Tibial nerve (tissue), 4 donors: ENCODE measurements around the gene RIMS3. TPM values are rescaled to one million over a fixed set of nuclear protein-coding genes. Genes with fewer than 3 reads are reported as not detected.
"Not testable (repeated sequence)": the region's sequence is repeated elsewhere in the genome, so short reads cannot be mapped to it uniquely, and the experiment has no call there.

Experiments used
- DNase-seq, 2 donors: peaks; one replicate each; pipeline ENCODE4 v3.0.0-alpha.2; 2019; ENCODE audit warnings: low spot score in 2 of 2
- H3K27ac ChIP-seq, 4 donors: fragments of 200-600 bp; sonication (generic) in 3 of 4; one replicate each; pipeline ENCODE4 v1.5.1; 2017 to 2019; ENCODE audit warnings: mild to moderate bottlenecking in 1 of 4
- H3K27me3 ChIP-seq, 2 donors: fragments of 200-600 bp; sonication (generic) in 1 of 2; one replicate each; pipeline versions ENCODE4 v1.5.1 to v1.6.0; 2017 to 2019
- H3K36me3 ChIP-seq, 3 donors: fragments of 200-600 bp; sonication (generic); one replicate each; pipeline ENCODE4 v1.5.1; 2018 to 2019
- H3K4me1 ChIP-seq, 4 donors: fragments of 200-600 bp; sonication (generic) in 3 of 4; one replicate each; pipeline ENCODE4 v1.5.1; 2017 to 2019
- H3K4me3 ChIP-seq, 4 donors: fragments of 200-600 bp; sonication (generic) in 3 of 4; one replicate each; pipeline ENCODE4 v1.5.1; 2017 to 2019; ENCODE audit warnings: mild to moderate bottlenecking in 1 of 4, moderate library complexity in 1 of 4
- H3K9me3 ChIP-seq, 4 donors: fragments of 200-600 bp; sonication (generic) in 3 of 4; one replicate each; pipeline ENCODE4 v1.5.1; 2017 to 2019
- CTCF ChIP-seq, 5 experiments: fragments of 200-600 bp in 3 of 5; fragments of 450-650 bp in 2 of 5; sonication (generic) in 3 of 5; IDR thresholded peaks; one replicate each; pipeline ENCODE4 v1.5.1; 2016 to 2019; ENCODE audit warnings: antibody characterized with exemption in 5 of 5, mild to moderate bottlenecking in 3 of 5, moderate library complexity in 2 of 5
- EP300 ChIP-seq, 2 donors: sonication (generic); formaldehyde crosslinking; IDR thresholded peaks; one replicate each; pipeline ENCODE4 v1.6.1; 2017; ENCODE audit warnings: antibody characterized with exemption in 2 of 2, mild to moderate bottlenecking in 1 of 2
- POLR2A ChIP-seq, 2 donors: fragments of 450-650 bp; IDR thresholded peaks; one replicate each; pipeline ENCODE4 v1.6.1; 2017; ENCODE audit warnings: antibody characterized with exemption in 2 of 2, mild to moderate bottlenecking in 2 of 2, moderate library complexity in 2 of 2
- WGBS, 2 donors: methylation state at CpG; one replicate each; pipeline ENCODE4 v1.1.5; 2018; 5-methylcytosine and 5-hydroxymethylcytosine counted together
- total RNA-seq, 4 donors: library from RNA; depleted of rRNA; stranded (reverse); fragments of >200 nt; gene quantifications; one replicate each; pipeline ENCODE4 v1.1.0, GENCODE V29; 2016

Gene RIMS3
- total RNA-seq, 4 donors from 2014 or later = 2.1 to 6.9 (median 4.0) TPM

- no peak for DNase-seq
- no peak overlapping the region for H3K4me3 ChIP-seq
- TF ChIP-seq POLR2A (IDR thresholded peaks at IDR 0.05) (no peak), EP300 (IDR thresholded peaks at IDR 0.05) (no peak), CTCF (IDR thresholded peaks at IDR 0.05) (no peak)
- no peaks in the 10 kb centered on the region for H3K36me3 ChIP-seq
- WGBS, 2 donors = 85 to 94% methylated on average over 3 of the region's 3 CpGs
- no peak overlapping the region for H3K27ac ChIP-seq
- H3K9me3 ChIP-seq = no peaks in the 10 kb centered on the region
- H3K4me1 ChIP-seq = peaks cover 0 to 37% (median 5%) of the 10 kb centered on the region in 4 donors
- no peaks in the 10 kb centered on the region for H3K27me3 ChIP-seq
Observed at GRCh38 chr1:40704817-40705733, 39.6 kb upstream of the RIMS3 start.

- no peak overlapping the region for H3K27ac ChIP-seq
- H3K4me1 ChIP-seq = peaks cover 0 to 31% (median 9%) of the 10 kb centered on the region in 4 donors
- no peak overlapping the region for H3K4me3 ChIP-seq
- no peaks in the 10 kb centered on the region for H3K9me3 ChIP-seq
- H3K27me3 ChIP-seq = no peaks in the 10 kb centered on the region
- H3K36me3 ChIP-seq = no peaks in the 10 kb centered on the region
- TF ChIP-seq CTCF (IDR thresholded peaks at IDR 0.05) = no peak
- no peak for TF ChIP-seq POLR2A (IDR thresholded peaks at IDR 0.05)
- no peak for TF ChIP-seq EP300 (IDR thresholded peaks at IDR 0.05)
- WGBS, 2 donors = 59 to 81% methylated on average over 3 of the region's 3 CpGs
- no peak for DNase-seq
Observed at GRCh38 chr1:40703316-40703715, 37.8 kb upstream of the RIMS3 start.

- H3K4me1 ChIP-seq = peaks cover 0 to 30% (median 9%) of the 10 kb centered on the region in 4 donors
Observed at GRCh38 chr1:40702810-40703209, 37.3 kb upstream of the RIMS3 start.

GRCh38 chr1:40701684-40702083 lies 36.2 kb upstream of the RIMS3 start:
- H3K4me1 ChIP-seq = peaks cover 0 to 31% (median 9%) of the 10 kb centered on the region in 4 donors
- no peaks in the 10 kb centered on the region for H3K36me3 ChIP-seq
- TF ChIP-seq CTCF (IDR thresholded peaks at IDR 0.05) (no peak), POLR2A (IDR thresholded peaks at IDR 0.05) (no peak), EP300 (IDR thresholded peaks at IDR 0.05) (no peak)
- H3K4me3 ChIP-seq = no peak overlapping the region
- H3K27ac ChIP-seq = no peak overlapping the region
- H3K27me3 ChIP-seq = no peaks in the 10 kb centered on the region
- no peaks in the 10 kb centered on the region for H3K9me3 ChIP-seq
- 51 to 57% methylated on average over 3 of the region's 3 CpGs for WGBS, 2 donors
- no peak for DNase-seq

More at GRCh38 chr1:40702810-40703209, 37.3 kb upstream of the RIMS3 start:
- H3K27me3 ChIP-seq, DNase-seq, H3K27ac ChIP-seq, H3K4me3 ChIP-seq, H3K36me3 ChIP-seq, H3K9me3 ChIP-seq: not testable (repeated sequence)
- WGBS, 2 donors = 81 to 86% methylated on average over 9 of the region's 9 CpGs

GRCh38 chr1:40699787-40700186 lies 34.3 kb upstream of the RIMS3 start:
- H3K4me1 ChIP-seq = peaks cover 0 to 32% (median 9%) of the 10 kb centered on the region in 4 donors
- H3K27me3 ChIP-seq = no peaks in the 10 kb centered on the region
- no peaks in the 10 kb centered on the region for H3K9me3 ChIP-seq
- TF ChIP-seq EP300 (IDR thresholded peaks at IDR 0.05) (no peak), POLR2A (IDR thresholded peaks at IDR 0.05) (no peak), CTCF (IDR thresholded peaks at IDR 0.05) (no peak)
- WGBS, 2 donors = 90 to 91% methylated on average over 6 of the region's 6 CpGs
- peaks cover 0 to 9% (median 0%) of the 10 kb centered on the region in 3 donors for H3K36me3 ChIP-seq
- DNase-seq = no peak
- H3K4me3 ChIP-seq = no peak overlapping the region
- no peak overlapping the region for H3K27ac ChIP-seq
